Measurements from ENCODE around the gene VAMP7.
A peak's percentile ranks its signal among the peaks of the same experiment; 100 is the strongest.
"Not testable (repeated sequence)": the region's sequence is repeated elsewhere in the genome, so short reads cannot be mapped to it uniquely, and the experiment has no call there.

The VAMP7 gene

DNA sequence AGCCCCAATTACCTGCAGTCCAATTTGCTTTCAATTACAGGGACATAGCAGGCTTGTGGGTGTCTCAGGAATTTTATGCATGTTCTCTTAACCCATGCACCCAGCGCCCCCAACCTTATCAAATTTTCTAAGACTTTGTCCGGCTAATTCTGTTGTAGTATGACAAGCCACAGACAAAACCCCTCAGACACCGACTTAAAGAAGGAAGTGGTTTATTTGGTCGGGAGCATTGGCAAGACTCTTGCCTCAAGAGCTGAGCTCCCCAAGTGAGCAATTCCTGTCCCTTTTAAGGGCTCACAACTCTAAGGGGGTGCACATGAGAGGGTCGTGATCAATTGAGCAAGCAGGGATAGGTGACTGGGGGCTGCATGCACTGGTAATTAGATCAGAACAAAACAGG, 87.6 kb downstream of the VAMP7 start:
- H3K27ac ChIP-seq = no peak overlapping the region
- TF ChIP-seq, protein P1, sequence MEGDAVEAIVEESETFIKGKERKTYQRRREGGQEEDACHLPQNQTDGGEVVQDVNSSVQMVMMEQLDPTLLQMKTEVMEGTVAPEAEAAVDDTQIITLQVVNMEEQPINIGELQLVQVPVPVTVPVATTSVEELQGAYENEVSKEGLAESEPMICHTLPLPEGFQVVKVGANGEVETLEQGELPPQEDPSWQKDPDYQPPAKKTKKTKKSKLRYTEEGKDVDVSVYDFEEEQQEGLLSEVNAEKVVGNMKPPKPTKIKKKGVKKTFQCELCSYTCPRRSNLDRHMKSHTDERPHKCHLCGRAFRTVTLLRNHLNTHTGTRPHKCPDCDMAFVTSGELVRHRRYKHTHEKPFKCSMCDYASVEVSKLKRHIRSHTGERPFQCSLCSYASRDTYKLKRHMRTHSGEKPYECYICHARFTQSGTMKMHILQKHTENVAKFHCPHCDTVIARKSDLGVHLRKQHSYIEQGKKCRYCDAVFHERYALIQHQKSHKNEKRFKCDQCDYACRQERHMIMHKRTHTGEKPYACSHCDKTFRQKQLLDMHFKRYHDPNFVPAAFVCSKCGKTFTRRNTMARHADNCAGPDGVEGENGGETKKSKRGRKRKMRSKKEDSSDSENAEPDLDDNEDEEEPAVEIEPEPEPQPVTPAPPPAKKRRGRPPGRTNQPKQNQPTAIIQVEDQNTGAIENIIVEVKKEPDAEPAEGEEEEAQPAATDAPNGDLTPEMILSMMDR (conservative IDR thresholded peaks at IDR 0.05) = no peak

DNA sequence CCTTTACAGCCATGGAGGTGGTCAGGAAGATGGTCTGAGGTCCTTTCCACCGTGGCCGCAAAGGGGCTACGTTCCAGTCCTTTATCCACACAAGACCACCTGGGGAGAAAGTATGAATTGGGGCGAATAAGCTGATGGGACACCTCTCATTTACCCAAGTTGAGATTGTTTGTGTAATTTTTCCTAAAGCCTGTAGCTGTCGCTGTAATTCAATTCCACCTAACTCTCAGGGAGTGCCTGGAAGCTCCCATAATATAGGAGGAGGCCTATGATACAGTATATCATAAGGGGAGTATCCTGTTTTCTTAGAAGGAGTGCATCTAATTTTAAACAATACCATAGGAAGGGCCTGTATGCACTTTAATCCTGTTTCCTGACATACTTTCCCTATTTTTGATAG, 90.5 kb downstream of the VAMP7 start:
- not testable (repeated sequence) for H3K27ac ChIP-seq
- TF ChIP-seq, protein P1 (conservative IDR thresholded peaks at IDR 0.05) = peak; percentile 60

DNA sequence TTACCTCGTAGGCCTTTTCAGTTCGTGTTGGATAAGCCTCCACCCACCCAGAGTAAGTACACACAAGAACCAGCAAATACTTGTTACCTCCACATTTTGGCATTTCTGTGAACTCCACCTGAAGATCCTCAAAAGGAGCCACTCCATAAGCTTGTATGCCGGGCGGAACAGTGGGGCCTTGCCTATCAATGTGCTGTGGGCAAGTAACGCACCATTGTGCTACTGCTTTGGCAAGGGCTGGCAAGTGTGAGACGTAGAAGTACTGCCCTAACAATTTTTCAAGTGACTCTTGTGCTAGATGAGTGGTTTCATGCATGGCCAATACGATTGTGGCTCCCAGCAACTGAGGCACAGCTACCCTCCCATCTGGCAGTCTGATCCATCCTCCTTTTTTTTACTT, 91.1 kb downstream of the VAMP7 start:
- H3K27ac ChIP-seq = not testable (repeated sequence)

DNA sequence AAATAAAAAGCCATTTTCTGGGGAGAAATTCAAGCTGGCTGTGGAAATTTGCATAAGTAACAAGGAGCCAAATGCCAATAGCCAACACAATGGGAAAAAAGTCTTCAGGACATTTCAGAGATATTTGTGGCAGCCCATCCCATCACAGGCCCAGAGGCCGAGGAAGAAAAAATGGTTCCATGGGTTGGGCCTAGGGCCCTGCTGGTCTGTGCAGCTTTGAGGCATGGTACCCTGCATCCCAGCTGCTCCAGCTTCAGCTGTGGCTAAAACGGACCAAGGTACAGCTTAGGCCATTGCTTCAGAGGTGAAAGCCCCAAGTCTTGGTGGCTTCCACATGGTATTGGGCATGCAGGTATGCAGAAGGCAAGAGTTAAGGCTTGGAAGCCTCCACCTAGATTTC, 102.2 kb downstream of the VAMP7 start:
- no peak overlapping the region for H3K27ac ChIP-seq

DNA sequence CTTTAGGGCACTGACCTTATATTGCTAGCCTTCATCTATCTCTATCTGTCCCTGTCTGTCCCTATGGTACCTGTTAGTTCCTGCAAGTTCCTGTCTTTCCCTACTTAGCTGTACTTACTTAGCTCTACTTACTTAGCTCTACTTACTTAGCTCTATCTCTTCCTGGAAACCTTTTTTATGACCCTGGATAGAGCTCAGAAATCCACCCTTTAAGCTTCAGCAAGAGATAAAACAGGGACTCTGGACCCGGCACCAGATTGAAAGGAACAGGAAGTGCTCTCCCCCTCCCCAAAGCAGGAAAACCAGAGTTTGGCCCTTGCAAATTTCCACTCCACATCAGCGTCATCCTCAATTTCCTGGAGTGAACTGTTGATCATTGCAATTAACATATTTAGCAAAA, 104.1 kb downstream of the VAMP7 start:
- no peak overlapping the region for H3K27ac ChIP-seq
- TF ChIP-seq, protein P1 (conservative IDR thresholded peaks at IDR 0.05) = no peak

More for the DNA sequence above, 102.2 kb downstream of the VAMP7 start:
- TF ChIP-seq, protein P1 (conservative IDR thresholded peaks at IDR 0.05) = no peak

DNA sequence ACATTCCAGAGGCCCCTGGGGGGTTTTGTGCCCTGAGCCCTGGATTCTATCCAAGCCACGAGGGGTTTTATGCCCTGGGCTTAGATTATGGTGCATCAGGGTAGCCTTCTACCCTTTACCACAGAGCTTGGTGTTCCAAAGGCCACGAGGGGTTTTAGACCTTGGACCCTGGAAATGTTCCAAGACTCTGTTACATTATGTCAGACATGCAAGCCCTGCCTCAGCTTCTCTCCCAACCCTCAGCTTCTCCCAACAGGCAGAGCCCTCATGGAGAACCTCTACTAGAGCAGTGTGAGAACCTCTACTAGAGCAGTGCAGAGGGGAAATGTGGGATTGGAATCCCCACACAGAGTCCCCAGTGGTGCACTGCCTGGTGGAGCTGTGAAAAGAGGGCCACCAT, 105.8 kb downstream of the VAMP7 start:
- H3K27ac ChIP-seq = not testable (repeated sequence)

DNA sequence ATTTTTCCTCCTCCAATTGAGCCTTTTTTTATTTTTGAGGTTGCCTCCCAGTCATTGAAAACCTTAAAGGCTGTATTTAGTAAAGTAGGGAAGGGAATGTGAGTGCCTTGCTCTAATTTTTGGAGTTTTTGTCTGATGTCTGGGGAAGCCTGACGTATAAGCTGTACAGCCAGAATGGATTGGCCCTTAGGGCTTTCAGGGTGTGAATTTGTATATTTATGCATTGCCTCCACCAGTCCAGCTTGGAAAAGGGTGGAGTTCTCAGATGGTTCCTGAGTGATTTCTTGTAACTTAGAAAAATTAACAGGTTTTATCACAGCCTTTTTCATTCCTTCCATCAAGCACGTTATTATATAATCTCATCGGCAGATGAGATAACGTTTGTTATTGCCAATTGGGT, 107.7 kb downstream of the VAMP7 start:
- H3K27ac ChIP-seq = no peak overlapping the region
- TF ChIP-seq, protein P1 (conservative IDR thresholded peaks at IDR 0.05) = no peak

All from VCaP (cell line).